Measurements from ENCODE around the gene SP140L.
"Not testable (repeated sequence)": the region's sequence is repeated elsewhere in the genome, so short reads cannot be mapped to it uniquely, and the experiment has no call there.

The SP140L gene

GRCh38 chr2:230307485-230307884 is 19.5 kb upstream of the SP140L start:
- TF ChIP-seq PAX5 (IDR thresholded peaks at IDR 0.05; ENCODE audit: insufficient read depth, low read length, severe bottlenecking) (no peak), SPI1 (IDR thresholded peaks at IDR 0.05; ENCODE audit: low read depth, low read length) (no peak), POU2F2 (IDR thresholded peaks at IDR 0.05; ENCODE audit: low read depth, low read length) (no peak), POLR2AphosphoS5 (IDR thresholded peaks at IDR 0.05; ENCODE audit: low read depth, low read length) (no peak), TAF1 (IDR thresholded peaks at IDR 0.05; ENCODE audit: low read depth, low read length) (no peak), POLR2A (IDR thresholded peaks at IDR 0.05; ENCODE audit: low read depth, low read length) (no peak)
- no peak for DNase-seq (ENCODE audit: insufficient read length, low spot score)
- no peak for FAIRE-seq

GRCh38 chr2:230308402-230309000 is 18.5 kb upstream of the SP140L start:
- no peak for TF ChIP-seq PAX5 (IDR thresholded peaks at IDR 0.05; ENCODE audit: insufficient read depth, low read length, severe bottlenecking)
- no peak for TF ChIP-seq POLR2A (IDR thresholded peaks at IDR 0.05; ENCODE audit: low read depth, low read length)
- no peak for TF ChIP-seq TAF1 (IDR thresholded peaks at IDR 0.05; ENCODE audit: low read depth, low read length)
- no peak for TF ChIP-seq POLR2AphosphoS5 (IDR thresholded peaks at IDR 0.05; ENCODE audit: low read depth, low read length)
- TF ChIP-seq POU2F2 (IDR thresholded peaks at IDR 0.05; ENCODE audit: low read depth, low read length), result no peak
- TF ChIP-seq SPI1 (IDR thresholded peaks at IDR 0.05; ENCODE audit: low read depth, low read length), result no peak
- FAIRE-seq, result no peak
- DNase-seq (ENCODE audit: insufficient read length, low spot score), result no peak

GRCh38 chr2:230310792-230311191 is 16.2 kb upstream of the SP140L start:
- peak; percentile 82 for FAIRE-seq
- DNase-seq (ENCODE audit: insufficient read length, low spot score), result not testable (repeated sequence)

GRCh38 chr2:230311634-230312033 is 15.4 kb upstream of the SP140L start:
- FAIRE-seq, result peak; percentile 66
- DNase-seq (ENCODE audit: insufficient read length, low spot score), result not testable (repeated sequence)

GRCh38 chr2:230312638-230313037 is 14.4 kb upstream of the SP140L start:
- TF ChIP-seq SPI1 (IDR thresholded peaks at IDR 0.05; ENCODE audit: low read depth, low read length) (no peak), POLR2AphosphoS5 (IDR thresholded peaks at IDR 0.05; ENCODE audit: low read depth, low read length) (no peak), POU2F2 (IDR thresholded peaks at IDR 0.05; ENCODE audit: low read depth, low read length) (no peak), POLR2A (IDR thresholded peaks at IDR 0.05; ENCODE audit: low read depth, low read length) (no peak), TAF1 (IDR thresholded peaks at IDR 0.05; ENCODE audit: low read depth, low read length) (no peak), PAX5 (IDR thresholded peaks at IDR 0.05; ENCODE audit: insufficient read depth, low read length, severe bottlenecking) (no peak)
- no peak for FAIRE-seq
- DNase-seq (ENCODE audit: insufficient read length, low spot score), result no peak

- DNase-seq (ENCODE audit: insufficient read length, low spot score) (no peak), FAIRE-seq (no peak)
- no peak for TF ChIP-seq SPI1 (IDR thresholded peaks at IDR 0.05; ENCODE audit: low read depth, low read length)
- no peak for TF ChIP-seq PAX5 (IDR thresholded peaks at IDR 0.05; ENCODE audit: insufficient read depth, low read length, severe bottlenecking)
- TF ChIP-seq POLR2A (IDR thresholded peaks at IDR 0.05; ENCODE audit: low read depth, low read length), result no peak
- no peak for TF ChIP-seq POU2F2 (IDR thresholded peaks at IDR 0.05; ENCODE audit: low read depth, low read length)
Measured at GRCh38 chr2:230317366-230317765, 9.6 kb upstream of the SP140L start.

- DNase-seq (ENCODE audit: insufficient read length, low spot score) (no peak), FAIRE-seq (no peak)
- TF ChIP-seq POU2F2 (IDR thresholded peaks at IDR 0.05; ENCODE audit: low read depth, low read length) (no peak), PAX5 (IDR thresholded peaks at IDR 0.05; ENCODE audit: insufficient read depth, low read length, severe bottlenecking) (no peak), SPI1 (IDR thresholded peaks at IDR 0.05; ENCODE audit: low read depth, low read length) (peak; percentile 96)
Measured at GRCh38 chr2:230318190-230319121, 8.5 kb upstream of the SP140L start.

GRCh38 chr2:230319211-230319862 is 7.7 kb upstream of the SP140L start:
- peak; percentile 94 for FAIRE-seq
- no peak for DNase-seq (ENCODE audit: insufficient read length, low spot score)
- TF ChIP-seq POU2F2 (IDR thresholded peaks at IDR 0.05; ENCODE audit: low read depth, low read length), result peak; percentile 62; the same call in 1 of the 2 replicates
- TF ChIP-seq POLR2A (IDR thresholded peaks at IDR 0.05; ENCODE audit: low read depth, low read length), result no peak
- TF ChIP-seq POLR2AphosphoS5 (IDR thresholded peaks at IDR 0.05; ENCODE audit: low read depth, low read length), result no peak
- TF ChIP-seq SPI1 (IDR thresholded peaks at IDR 0.05; ENCODE audit: low read depth, low read length), result peak; percentile 45
- TF ChIP-seq PAX5 (IDR thresholded peaks at IDR 0.05; ENCODE audit: insufficient read depth, low read length, severe bottlenecking), result no peak

- no peak for FAIRE-seq
- no peak for TF ChIP-seq POU2F2 (IDR thresholded peaks at IDR 0.05; ENCODE audit: low read depth, low read length)
- no peak for TF ChIP-seq TAF1 (IDR thresholded peaks at IDR 0.05; ENCODE audit: low read depth, low read length)
- TF ChIP-seq POLR2A (IDR thresholded peaks at IDR 0.05; ENCODE audit: low read depth, low read length), result no peak
- no peak for TF ChIP-seq PAX5 (IDR thresholded peaks at IDR 0.05; ENCODE audit: insufficient read depth, low read length, severe bottlenecking)
- no peak for TF ChIP-seq POLR2AphosphoS5 (IDR thresholded peaks at IDR 0.05; ENCODE audit: low read depth, low read length)
- TF ChIP-seq SPI1 (IDR thresholded peaks at IDR 0.05; ENCODE audit: low read depth, low read length), result no peak
Measured at GRCh38 chr2:230321031-230321430, 6.0 kb upstream of the SP140L start.

More at GRCh38 chr2:230321031-230321430, 6.0 kb upstream of the SP140L start:
- no peak for DNase-seq (ENCODE audit: insufficient read length, low spot score)
